ENCODE results near the gene MIEN1.
A peak's percentile ranks its signal among the peaks of the same experiment; 100 is the strongest.
"Not testable (repeated sequence)": the region's sequence is repeated elsewhere in the genome, so short reads cannot be mapped to it uniquely, and the experiment has no call there.

The MIEN1 gene

DNA sequence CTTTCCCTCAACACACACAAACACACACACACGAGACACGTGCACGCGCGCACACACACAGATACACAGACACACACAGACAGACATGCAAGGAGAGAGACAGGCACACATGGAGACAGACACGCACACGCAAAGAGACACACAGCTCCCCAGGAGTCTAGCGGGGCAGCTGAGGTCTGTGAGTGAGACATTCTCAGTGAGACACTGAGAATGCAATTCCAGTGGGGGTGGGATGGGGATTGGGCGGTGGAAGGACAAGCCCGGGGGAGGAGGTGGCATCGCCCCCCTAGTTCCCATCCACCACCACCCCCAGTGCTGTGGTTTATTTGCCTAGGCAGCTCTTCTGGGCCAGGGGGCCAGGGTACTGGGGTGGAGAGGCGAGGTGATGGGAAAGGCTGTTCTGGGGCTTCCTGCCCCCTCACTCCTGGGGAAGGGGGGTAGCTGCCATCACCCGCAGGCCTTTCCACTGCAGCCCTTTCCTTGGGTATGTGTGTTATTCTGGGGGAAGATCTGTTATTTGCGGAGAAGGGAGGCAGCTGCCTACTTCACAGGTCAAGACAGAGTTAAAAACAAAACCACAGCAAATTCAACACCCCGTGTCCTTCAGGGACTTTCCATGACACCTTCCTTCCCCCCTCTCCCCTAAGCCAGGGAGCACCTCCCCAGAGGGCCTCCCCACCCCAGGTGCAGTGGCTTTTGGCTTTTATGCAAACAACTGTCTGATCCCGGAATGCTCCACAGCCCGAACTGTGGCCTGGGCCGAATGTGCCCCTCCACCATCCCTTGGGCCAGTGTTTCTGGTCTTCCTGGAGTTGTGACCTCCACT, 25.4 kb upstream of the MIEN1 start:
- Histone ChIP-seq H3K27me3 (ENCODE audit: insufficient read depth, low read length) (no peaks in the 10 kb centered on the region; the same call in 1 of the 2 replicates), H3K79me2 (ENCODE audit: control insufficient read depth, insufficient read depth, low read length, unreplicated experiment) (no peaks in the 10 kb centered on the region), H3K36me3 (ENCODE audit: insufficient read depth, low read length) (no peaks in the 10 kb centered on the region), H3K4me1 (ENCODE audit: control insufficient read depth, insufficient read depth, low read length, unreplicated experiment) (peaks cover 15% of the 10 kb centered on the region), H3K27ac (ENCODE audit: low read depth, low read length) (no peak overlapping the region), H3K4me3 (ENCODE audit: low read depth, low read length) (peak overlapping the region; percentile 81; the same call in 1 of the 2 replicates), H2AFZ (ENCODE audit: low read length, unreplicated experiment) (no peak overlapping the region)

DNA sequence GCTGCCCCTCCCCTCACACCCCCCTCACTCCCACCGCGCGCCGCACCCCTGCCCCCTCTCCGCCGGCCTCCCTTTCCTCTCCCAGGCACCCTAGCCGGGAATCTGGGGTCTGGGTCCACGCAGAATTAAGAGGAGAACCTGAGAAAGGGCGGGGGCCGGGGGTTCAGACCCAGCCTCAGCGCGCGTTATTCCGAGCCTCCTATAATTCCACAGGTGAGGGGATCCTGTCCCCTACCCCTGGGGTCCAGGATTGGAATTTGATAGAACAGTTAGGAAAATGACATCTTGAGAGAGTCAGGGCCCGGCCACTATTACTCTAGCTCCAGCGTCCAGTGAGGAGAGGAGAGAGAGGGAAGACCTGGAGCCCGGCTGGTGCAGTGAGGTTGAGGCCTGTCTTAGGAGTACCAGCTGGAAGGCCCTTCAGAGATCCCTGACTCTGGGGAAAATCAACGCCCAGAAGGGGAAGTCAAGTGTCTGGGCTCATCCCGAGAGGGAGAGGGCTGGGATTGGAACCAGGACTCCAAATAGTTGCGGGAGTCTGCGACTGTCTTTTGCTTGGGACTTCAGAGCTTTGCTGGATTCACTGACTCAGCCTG, 24.7 kb upstream of the MIEN1 start:
- Histone ChIP-seq H3K4me1 (ENCODE audit: control insufficient read depth, insufficient read depth, low read length, unreplicated experiment) (peaks cover 21% of the 10 kb centered on the region), H3K4me3 (ENCODE audit: low read depth, low read length) (peak overlapping the region; percentile 81), H3K36me3 (ENCODE audit: insufficient read depth, low read length) (no peaks in the 10 kb centered on the region), H3K79me2 (ENCODE audit: control insufficient read depth, insufficient read depth, low read length, unreplicated experiment) (no peaks in the 10 kb centered on the region), H3K27ac (ENCODE audit: low read depth, low read length) (peak overlapping the region; percentile 59; the same call in 1 of the 2 replicates), H3K27me3 (ENCODE audit: insufficient read depth, low read length) (no peaks in the 10 kb centered on the region; the same call in 1 of the 2 replicates), H2AFZ (ENCODE audit: low read length, unreplicated experiment) (no peak overlapping the region)

DNA sequence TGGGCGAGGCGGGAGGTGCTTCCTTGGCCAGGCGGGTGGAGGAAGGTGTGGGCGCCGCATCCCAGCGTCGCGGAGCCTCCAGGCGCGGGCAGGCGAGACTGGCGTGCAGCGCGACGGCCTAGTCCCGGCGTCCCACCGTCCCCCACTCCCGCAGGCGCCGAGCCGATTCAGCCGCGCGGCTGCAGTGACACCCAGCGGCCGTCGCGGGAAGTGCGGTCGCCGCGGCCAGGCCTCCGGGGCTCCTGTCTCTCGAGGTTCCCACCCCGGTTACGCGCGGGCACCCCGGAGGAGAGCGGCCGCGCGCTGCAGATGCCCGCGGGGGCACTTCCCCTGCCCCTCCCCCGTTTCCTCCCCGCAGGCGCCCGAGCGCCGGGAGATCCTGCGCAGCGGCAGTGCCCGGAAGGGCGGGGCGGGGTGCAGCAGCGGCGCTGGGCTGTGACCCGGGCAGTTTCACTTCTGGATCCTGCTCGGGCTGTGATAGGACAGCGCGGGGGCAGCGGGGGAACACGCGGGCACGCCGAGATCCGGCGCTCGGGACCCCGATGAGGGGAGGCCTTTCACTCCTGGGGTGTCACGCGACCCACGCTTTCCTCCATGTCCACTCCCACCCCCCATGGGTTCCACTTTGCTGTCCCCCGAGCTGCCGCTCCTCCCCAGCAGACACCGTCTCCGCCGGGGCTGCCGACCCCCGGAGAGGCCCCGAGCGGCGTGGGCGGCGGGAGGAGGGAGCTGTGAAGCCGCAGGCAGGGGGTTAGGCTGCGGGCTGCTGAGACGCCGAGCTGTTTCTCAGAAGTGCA, 24.0 kb upstream of the MIEN1 start:
- no peaks in the 10 kb centered on the region for H3K36me3 ChIP-seq (ENCODE audit: insufficient read depth, low read length)
- no peaks in the 10 kb centered on the region; the same call in 1 of the 2 replicates for H3K27me3 ChIP-seq (ENCODE audit: insufficient read depth, low read length)
- peak overlapping the region; percentile 78 for H2AFZ ChIP-seq (ENCODE audit: low read length, unreplicated experiment)
- no peaks in the 10 kb centered on the region for H3K79me2 ChIP-seq (ENCODE audit: control insufficient read depth, insufficient read depth, low read length, unreplicated experiment)
- H3K4me3 ChIP-seq (ENCODE audit: low read depth, low read length): peak overlapping the region; percentile 81
- H3K27ac ChIP-seq (ENCODE audit: low read depth, low read length): peak overlapping the region; percentile 59
- H3K4me1 ChIP-seq (ENCODE audit: control insufficient read depth, insufficient read depth, low read length, unreplicated experiment): peaks cover 21% of the 10 kb centered on the region

GRCh38 chr17:39753514-39754160, 23.3 kb upstream of the MIEN1 start:
- H3K36me3 ChIP-seq (ENCODE audit: insufficient read depth, low read length): no peaks in the 10 kb centered on the region
- H3K4me3 ChIP-seq (ENCODE audit: low read depth, low read length): peak overlapping the region; percentile 81
- no peaks in the 10 kb centered on the region for H3K79me2 ChIP-seq (ENCODE audit: control insufficient read depth, insufficient read depth, low read length, unreplicated experiment)
- H3K4me1 ChIP-seq (ENCODE audit: control insufficient read depth, insufficient read depth, low read length, unreplicated experiment): peaks cover 21% of the 10 kb centered on the region
- H2AFZ ChIP-seq (ENCODE audit: low read length, unreplicated experiment): peak overlapping the region; percentile 78
- no peaks in the 10 kb centered on the region; the same call in 1 of the 2 replicates for H3K27me3 ChIP-seq (ENCODE audit: insufficient read depth, low read length)
- H3K27ac ChIP-seq (ENCODE audit: low read depth, low read length): peak overlapping the region; percentile 38; the same call in 1 of the 2 replicates

DNA sequence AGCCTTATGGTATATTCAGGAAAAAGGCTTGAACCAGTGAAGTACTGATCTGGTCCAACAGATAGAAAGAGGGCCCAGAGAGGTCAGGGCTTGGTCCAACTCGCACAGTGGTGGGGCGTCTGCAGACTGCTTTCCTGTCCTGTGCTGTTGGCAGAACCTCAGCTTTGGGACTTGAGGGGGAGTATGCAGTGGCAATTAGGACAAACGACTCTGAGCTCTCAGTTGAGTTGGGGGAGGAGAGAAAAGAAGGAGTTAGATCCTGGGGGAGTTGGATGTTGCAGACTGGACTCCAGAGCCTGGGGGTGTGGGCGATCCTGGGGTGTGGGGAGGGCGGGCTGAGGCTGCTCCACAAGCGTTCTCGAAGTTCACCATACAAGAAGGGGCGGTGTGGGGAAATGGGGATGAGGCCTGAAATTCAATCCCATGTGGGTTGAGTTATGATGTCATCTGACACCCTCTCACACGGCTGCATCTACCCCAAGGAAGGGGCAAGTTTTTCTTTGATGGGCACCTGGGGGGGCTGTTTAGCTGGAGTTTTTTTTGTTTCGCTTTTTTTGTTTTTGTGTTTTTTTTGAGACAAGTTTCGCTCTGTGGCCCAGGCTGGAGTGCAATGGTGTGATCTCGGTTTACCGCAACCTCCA, 22.0 kb upstream of the MIEN1 start:
- peaks cover 21% of the 10 kb centered on the region for H3K4me1 ChIP-seq (ENCODE audit: control insufficient read depth, insufficient read depth, low read length, unreplicated experiment)
- no peak overlapping the region for H3K27ac ChIP-seq (ENCODE audit: low read depth, low read length)
- no peaks in the 10 kb centered on the region for H3K27me3 ChIP-seq (ENCODE audit: insufficient read depth, low read length)
- H3K4me3 ChIP-seq (ENCODE audit: low read depth, low read length): no peak overlapping the region
- no peaks in the 10 kb centered on the region for H3K79me2 ChIP-seq (ENCODE audit: control insufficient read depth, insufficient read depth, low read length, unreplicated experiment)
- H2AFZ ChIP-seq (ENCODE audit: low read length, unreplicated experiment): no peak overlapping the region
- no peaks in the 10 kb centered on the region for H3K36me3 ChIP-seq (ENCODE audit: insufficient read depth, low read length)

DNA sequence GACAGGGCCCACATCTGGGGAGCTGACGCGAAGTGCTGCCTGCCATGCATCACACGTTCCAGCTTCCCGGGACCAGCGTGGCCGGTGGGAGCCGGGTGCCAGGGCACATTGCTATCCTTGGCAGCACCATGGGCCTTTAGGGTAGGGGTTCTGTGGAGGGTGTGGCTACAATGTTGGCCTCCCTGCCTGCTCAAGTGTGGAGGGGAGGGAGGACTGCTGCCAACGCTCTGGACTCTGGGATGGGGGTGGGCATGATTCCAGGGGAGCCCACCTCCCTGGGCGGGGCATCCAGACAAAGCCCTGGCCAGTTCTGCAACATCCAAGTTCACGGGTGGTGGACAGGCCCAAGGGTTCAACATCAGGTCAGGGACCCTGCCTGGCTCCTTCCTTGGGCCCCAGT, 21.3 kb upstream of the MIEN1 start:
- H3K4me3 ChIP-seq (ENCODE audit: low read depth, low read length): no peak overlapping the region
- no peak overlapping the region for H3K27ac ChIP-seq (ENCODE audit: low read depth, low read length)
- H3K4me1 ChIP-seq (ENCODE audit: control insufficient read depth, insufficient read depth, low read length, unreplicated experiment): peaks cover 21% of the 10 kb centered on the region
- no peak overlapping the region for H2AFZ ChIP-seq (ENCODE audit: low read length, unreplicated experiment)
- no peaks in the 10 kb centered on the region for H3K79me2 ChIP-seq (ENCODE audit: control insufficient read depth, insufficient read depth, low read length, unreplicated experiment)
- H3K27me3 ChIP-seq (ENCODE audit: insufficient read depth, low read length): no peaks in the 10 kb centered on the region
- no peaks in the 10 kb centered on the region for H3K36me3 ChIP-seq (ENCODE audit: insufficient read depth, low read length)

DNA sequence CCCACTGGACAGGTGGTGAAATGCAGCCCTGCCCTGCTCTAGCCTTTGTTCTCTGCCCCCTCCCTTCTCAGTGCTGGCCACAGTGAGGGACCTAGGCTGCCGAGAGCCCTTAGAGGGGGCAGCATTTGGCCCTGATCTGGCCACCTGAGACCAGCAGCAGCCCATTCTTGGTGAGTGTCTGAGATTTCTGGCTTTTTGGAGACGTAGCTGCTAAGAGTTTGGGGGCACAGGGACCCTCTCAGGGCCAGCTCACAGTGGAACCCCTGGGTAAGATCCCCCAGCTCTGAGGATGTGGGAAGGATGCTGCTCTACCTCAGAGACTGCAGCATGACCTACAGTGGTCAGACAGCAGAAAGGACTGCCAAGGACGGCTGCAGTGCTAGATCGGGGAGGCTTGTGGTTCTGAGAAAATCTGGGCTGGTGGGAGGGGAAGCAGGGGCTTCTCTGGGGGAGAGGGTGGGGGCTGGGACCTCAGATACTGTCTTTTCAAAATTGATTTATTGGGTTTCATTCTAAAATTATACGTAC, 20.7 kb upstream of the MIEN1 start:
- Histone ChIP-seq H3K36me3 (ENCODE audit: insufficient read depth, low read length) (no peaks in the 10 kb centered on the region), H2AFZ (ENCODE audit: low read length, unreplicated experiment) (no peak overlapping the region), H3K4me1 (ENCODE audit: control insufficient read depth, insufficient read depth, low read length, unreplicated experiment) (peaks cover 21% of the 10 kb centered on the region), H3K4me3 (ENCODE audit: low read depth, low read length) (no peak overlapping the region), H3K79me2 (ENCODE audit: control insufficient read depth, insufficient read depth, low read length, unreplicated experiment) (no peaks in the 10 kb centered on the region), H3K27me3 (ENCODE audit: insufficient read depth, low read length) (no peaks in the 10 kb centered on the region), H3K27ac (ENCODE audit: low read depth, low read length) (no peak overlapping the region)

DNA sequence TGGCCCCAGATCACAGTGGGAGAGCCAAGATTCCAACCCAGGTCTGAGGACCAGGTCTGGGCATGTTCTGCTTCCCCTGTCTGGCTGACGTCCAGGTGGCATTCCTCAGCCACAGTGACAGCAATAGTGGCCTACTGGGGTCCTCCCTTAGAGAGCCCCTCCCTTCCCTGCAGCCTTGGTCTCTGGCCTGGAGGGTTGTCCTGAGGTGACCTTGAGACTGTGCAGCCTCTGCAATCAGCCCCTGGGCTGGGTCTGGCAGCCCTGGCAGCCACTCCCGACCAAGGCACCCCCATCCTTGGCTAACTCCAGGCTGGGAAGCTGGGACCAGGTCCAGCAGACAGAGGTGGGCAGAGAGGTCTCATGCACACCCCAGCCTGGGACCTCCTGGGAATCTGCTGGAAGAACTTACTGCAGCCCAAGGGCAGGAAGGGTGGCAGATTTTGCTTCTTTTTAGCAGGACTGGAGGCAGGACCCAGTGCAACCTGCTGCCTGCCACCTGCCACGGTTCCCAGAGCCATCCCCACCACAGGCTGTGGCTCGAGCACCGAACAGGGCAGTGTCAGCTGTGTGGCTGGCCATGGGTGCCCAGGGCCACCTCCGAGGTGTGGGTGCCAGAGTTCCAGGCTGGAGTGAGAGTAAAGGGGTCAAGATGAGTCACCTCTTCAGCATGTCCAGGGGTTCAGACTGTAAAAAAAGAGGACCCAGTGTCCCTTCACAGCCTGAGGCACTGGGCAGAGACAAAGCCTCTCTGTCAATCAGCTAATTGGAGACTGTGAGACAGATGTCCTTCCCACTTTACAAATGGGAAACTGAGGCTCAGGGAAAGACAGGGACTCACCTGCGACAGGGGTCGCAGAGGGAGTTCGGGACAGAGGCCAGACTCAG, 20.0 kb upstream of the MIEN1 start:
- no peaks in the 10 kb centered on the region for H3K27me3 ChIP-seq (ENCODE audit: insufficient read depth, low read length)
- H2AFZ ChIP-seq (ENCODE audit: low read length, unreplicated experiment): no peak overlapping the region
- H3K36me3 ChIP-seq (ENCODE audit: insufficient read depth, low read length): no peaks in the 10 kb centered on the region
- H3K4me3 ChIP-seq (ENCODE audit: low read depth, low read length): no peak overlapping the region
- no peaks in the 10 kb centered on the region for H3K79me2 ChIP-seq (ENCODE audit: control insufficient read depth, insufficient read depth, low read length, unreplicated experiment)
- H3K4me1 ChIP-seq (ENCODE audit: control insufficient read depth, insufficient read depth, low read length, unreplicated experiment): peaks cover 19% of the 10 kb centered on the region
- no peak overlapping the region for H3K27ac ChIP-seq (ENCODE audit: low read depth, low read length)

DNA sequence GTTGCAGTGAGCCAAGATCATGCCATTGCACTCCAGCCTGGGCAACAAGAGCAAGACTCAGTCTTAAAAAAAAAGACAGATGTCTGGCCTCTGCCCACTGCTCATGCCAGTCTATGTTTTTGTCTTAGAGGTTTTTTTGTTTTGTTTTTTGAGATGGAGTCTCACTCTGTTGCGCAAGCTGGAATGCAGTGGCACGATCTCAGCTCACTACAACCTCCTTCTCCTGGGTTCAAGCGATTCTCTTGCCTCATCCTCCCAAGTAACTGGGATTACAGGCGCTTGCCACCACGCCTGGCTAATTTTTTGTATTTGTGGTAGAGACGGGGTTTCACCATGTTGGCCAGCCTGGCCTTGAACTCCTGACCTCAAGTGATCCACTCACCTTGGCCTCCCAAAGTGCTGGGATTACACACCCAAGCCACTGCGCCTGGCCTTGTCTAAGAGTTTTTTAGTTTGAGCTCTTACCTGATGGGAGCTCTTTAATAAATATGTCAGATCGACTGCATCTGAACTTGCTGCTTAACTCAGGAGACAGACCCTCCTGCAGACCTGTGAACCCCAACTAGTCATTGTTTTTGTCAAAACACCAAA, 18.2 kb upstream of the MIEN1 start:
- H3K27ac ChIP-seq (ENCODE audit: low read depth, low read length); H3K27me3 ChIP-seq (ENCODE audit: insufficient read depth, low read length); H3K36me3 ChIP-seq (ENCODE audit: insufficient read depth, low read length); H2AFZ ChIP-seq (ENCODE audit: low read length, unreplicated experiment); H3K4me3 ChIP-seq (ENCODE audit: low read depth, low read length); H3K79me2 ChIP-seq (ENCODE audit: control insufficient read depth, insufficient read depth, low read length, unreplicated experiment): not testable (repeated sequence)
- H3K4me1 ChIP-seq (ENCODE audit: control insufficient read depth, insufficient read depth, low read length, unreplicated experiment): peaks cover 15% of the 10 kb centered on the region
